ENCODE results near the gene RPUSD1. TPM values are rescaled to one million over a fixed set of nuclear protein-coding genes. Genes with fewer than 3 reads are reported as not detected.
"Not testable (repeated sequence)": the region's sequence is repeated elsewhere in the genome, so short reads cannot be mapped to it uniquely, and the experiment has no call there.

RPUSD1 gene
- polyA plus RNA-seq (ENCODE audit: insufficient read length in 3 of 3): 10 to 100 TPM; 10.1 to 11.0 (median 10.4) TPM

GRCh38 chr16:787978-788398 is at the start of gene RPUSD1:
Gene RPUSD1 (minus strand): TSS chr16:788381. CDS start chr16:787737, 644 bp downstream.
- DNase-seq (ENCODE audit: low read depth in 3 of 3, low spot score in 2 of 3): no peak

GRCh38 chr16:836822-837221 is 48.6 kb upstream of the RPUSD1 start:
- not testable (repeated sequence) for DNase-seq (ENCODE audit: low read depth in 3 of 3, low spot score in 2 of 3)

- DNase-seq (ENCODE audit: low read depth in 3 of 3, low spot score in 2 of 3): no peak
These were observed 48.0 kb upstream of the RPUSD1 start for GRCh38 chr16:836221-836620.

- no peak for DNase-seq (ENCODE audit: low read depth in 3 of 3, low spot score in 2 of 3)
These were observed 47.2 kb upstream of the RPUSD1 start for GRCh38 chr16:835373-835772.

- no peak for DNase-seq (ENCODE audit: low read depth in 3 of 3, low spot score in 2 of 3)
These were observed 45.2 kb upstream of the RPUSD1 start for GRCh38 chr16:833411-833810.

- no peak for DNase-seq (ENCODE audit: low read depth in 3 of 3, low spot score in 2 of 3)
These were observed 44.6 kb upstream of the RPUSD1 start for GRCh38 chr16:832652-833336.

GRCh38 chr16:831571-832413 is 43.6 kb upstream of the RPUSD1 start:
- DNase-seq (ENCODE audit: low read depth in 3 of 3, low spot score in 2 of 3): no peak

GRCh38 chr16:830871-831570 is 42.8 kb upstream of the RPUSD1 start:
- no peak for DNase-seq (ENCODE audit: low read depth in 3 of 3, low spot score in 2 of 3)

GRCh38 chr16:830107-830870 is 42.1 kb upstream of the RPUSD1 start:
- no peak for DNase-seq (ENCODE audit: low read depth in 3 of 3, low spot score in 2 of 3)

GRCh38 chr16:828891-829290 is 40.7 kb upstream of the RPUSD1 start:
- no peak for DNase-seq (ENCODE audit: low read depth in 3 of 3, low spot score in 2 of 3)

GRCh38 chr16:827513-827912 is 39.3 kb upstream of the RPUSD1 start:
- no peak for DNase-seq (ENCODE audit: low read depth in 3 of 3, low spot score in 2 of 3)

- no peak for DNase-seq (ENCODE audit: low read depth in 3 of 3, low spot score in 2 of 3)
These were observed 37.3 kb upstream of the RPUSD1 start for GRCh38 chr16:825341-826061.

GRCh38 chr16:824601-825000 is 36.4 kb upstream of the RPUSD1 start:
- no peak for DNase-seq (ENCODE audit: low read depth in 3 of 3, low spot score in 2 of 3)

GRCh38 chr16:824194-824593 is 36.0 kb upstream of the RPUSD1 start:
- DNase-seq (ENCODE audit: low read depth in 3 of 3, low spot score in 2 of 3): no peak

- DNase-seq (ENCODE audit: low read depth in 3 of 3, low spot score in 2 of 3): no peak
These were observed 34.7 kb upstream of the RPUSD1 start for GRCh38 chr16:822909-823297.

- DNase-seq (ENCODE audit: low read depth in 3 of 3, low spot score in 2 of 3): no peak
These were observed 34.2 kb upstream of the RPUSD1 start for GRCh38 chr16:822174-822908.

- no peak for DNase-seq (ENCODE audit: low read depth in 3 of 3, low spot score in 2 of 3)
These were observed 33.6 kb upstream of the RPUSD1 start for GRCh38 chr16:821751-822150.

- DNase-seq (ENCODE audit: low read depth in 3 of 3, low spot score in 2 of 3): no peak
These were observed 32.6 kb upstream of the RPUSD1 start for GRCh38 chr16:820748-821147.

GRCh38 chr16:820044-820408 is 31.8 kb upstream of the RPUSD1 start:
- DNase-seq (ENCODE audit: low read depth in 3 of 3, low spot score in 2 of 3): not testable (repeated sequence)

Measured in right renal cortex interstitium (tissue), 3 donors.